Gastroesophageal sphincter (tissue), 4 donors: Measurements from ENCODE around the gene ADCY9. TPM values are rescaled to one million over a fixed set of nuclear protein-coding genes. Genes with fewer than 3 reads are reported as not detected.

Experiments used
- ATAC-seq: fragments of 150-250 bp; one replicate; pipeline ENCODE4 v1.9.1; 2016; ENCODE audit warnings: mild to moderate bottlenecking, moderate library complexity
- H3K27ac ChIP-seq, 4 donors: fragments of 200-600 bp; sonication (generic) in 3 of 4; 1 replicate in 3 of 4; 2 replicates in 1 of 4; pipeline ENCODE4 v1.5.1; 2016 to 2019
- H3K27me3 ChIP-seq: fragments of 200-600 bp; sonication (generic); one replicate; pipeline ENCODE4 v1.5.1; 2019
- H3K36me3 ChIP-seq, 2 donors: fragments of 200-600 bp; sonication (generic); one replicate each; pipeline ENCODE4 v1.5.1; 2019; ENCODE audit warnings: control low read depth in 1 of 2
- H3K4me1 ChIP-seq, 3 donors: fragments of 200-600 bp; sonication (generic); 1 replicate in 2 of 3; 2 replicates in 1 of 3; pipeline ENCODE4 v1.5.1; 2016 to 2019; ENCODE audit warnings: control low read depth in 2 of 3
- H3K4me3 ChIP-seq, 2 donors: fragments of 200-600 bp; sonication (generic); one replicate each; pipeline ENCODE4 v1.5.1; 2019; ENCODE audit warnings: mild to moderate bottlenecking in 1 of 2, moderate library complexity in 1 of 2
- H3K9me3 ChIP-seq, 3 donors: fragments of 200-600 bp; sonication (generic); one replicate each; pipeline ENCODE4 v1.5.1; 2017 to 2019; ENCODE audit warnings: control low read depth in 2 of 3
- EP300 ChIP-seq: sonication (generic); formaldehyde crosslinking; IDR thresholded peaks from one replicate; pipeline ENCODE4 v1.6.1; 2017; ENCODE audit warnings: antibody characterized with exemption, mild to moderate bottlenecking
- POLR2A ChIP-seq, 2 donors: fragments of 450-650 bp; IDR thresholded peaks; one replicate each; pipeline ENCODE4 v1.6.1; 2017; ENCODE audit warnings: antibody characterized with exemption in 2 of 2, mild to moderate bottlenecking in 2 of 2, moderate library complexity in 1 of 2
- POLR2AphosphoS5 ChIP-seq: sonication (generic); formaldehyde crosslinking; IDR thresholded peaks from one replicate; pipeline ENCODE4 v1.6.1; 2017; ENCODE audit warnings: antibody characterized with exemption
- WGBS, 2 donors: methylation state at CpG; one replicate each; pipeline ENCODE4 v1.1.5; 2018; ENCODE audit warnings: low coverage in 1 of 2; 5-methylcytosine and 5-hydroxymethylcytosine counted together
- total RNA-seq, 4 donors: library from RNA; depleted of rRNA; stranded (reverse); fragments of >200 nt; gene quantifications; one replicate each; pipeline ENCODE4 v1.1.0, GENCODE V29; 2016
- TF ChIP-seq, protein P1 (sequence below), 4 experiments: fragments of 200-600 bp in 2 of 4; fragments of 450-650 bp in 2 of 4; sonication (generic) in 1 of 4; IDR thresholded peaks; one replicate each; pipeline ENCODE4 v1.5.1; 2017 to 2019; ENCODE audit warnings: antibody characterized with exemption in 4 of 4, mild to moderate bottlenecking in 2 of 4, moderate library complexity in 2 of 4

ADCY9 gene
- total RNA-seq, 4 donors from 2014 or later, result 33.0 to 83.5 (median 43.4) TPM

DNA sequence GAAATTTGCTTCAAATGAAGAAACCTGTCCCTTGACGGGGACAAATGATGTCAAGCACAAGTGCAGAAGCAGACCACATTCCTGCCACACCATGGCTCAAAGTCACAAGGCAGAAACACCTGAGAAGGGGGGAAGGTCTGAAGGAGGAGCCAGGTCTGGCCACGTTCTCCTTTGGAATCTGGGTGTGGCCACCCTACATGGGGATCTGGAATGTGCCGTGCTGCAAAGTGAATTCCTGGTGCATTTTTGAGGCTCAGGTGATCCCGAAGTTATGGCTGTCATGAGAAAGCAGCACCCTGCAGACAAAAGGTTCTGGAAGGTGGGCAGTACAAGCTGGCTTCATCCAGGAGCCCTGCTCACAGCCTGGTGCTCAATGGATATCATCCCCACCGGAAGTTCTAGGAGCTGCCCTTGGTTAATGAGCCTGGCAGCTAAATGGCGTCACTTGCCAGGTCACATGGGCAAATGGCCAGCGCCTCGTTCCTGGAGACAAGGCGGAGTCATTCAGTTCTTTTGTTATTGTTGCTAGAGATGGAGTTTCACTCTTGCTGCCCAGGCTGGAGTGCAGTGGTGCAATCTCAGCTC, 20.1 kb upstream of the ADCY9 start:
- TF ChIP-seq, protein P1, sequence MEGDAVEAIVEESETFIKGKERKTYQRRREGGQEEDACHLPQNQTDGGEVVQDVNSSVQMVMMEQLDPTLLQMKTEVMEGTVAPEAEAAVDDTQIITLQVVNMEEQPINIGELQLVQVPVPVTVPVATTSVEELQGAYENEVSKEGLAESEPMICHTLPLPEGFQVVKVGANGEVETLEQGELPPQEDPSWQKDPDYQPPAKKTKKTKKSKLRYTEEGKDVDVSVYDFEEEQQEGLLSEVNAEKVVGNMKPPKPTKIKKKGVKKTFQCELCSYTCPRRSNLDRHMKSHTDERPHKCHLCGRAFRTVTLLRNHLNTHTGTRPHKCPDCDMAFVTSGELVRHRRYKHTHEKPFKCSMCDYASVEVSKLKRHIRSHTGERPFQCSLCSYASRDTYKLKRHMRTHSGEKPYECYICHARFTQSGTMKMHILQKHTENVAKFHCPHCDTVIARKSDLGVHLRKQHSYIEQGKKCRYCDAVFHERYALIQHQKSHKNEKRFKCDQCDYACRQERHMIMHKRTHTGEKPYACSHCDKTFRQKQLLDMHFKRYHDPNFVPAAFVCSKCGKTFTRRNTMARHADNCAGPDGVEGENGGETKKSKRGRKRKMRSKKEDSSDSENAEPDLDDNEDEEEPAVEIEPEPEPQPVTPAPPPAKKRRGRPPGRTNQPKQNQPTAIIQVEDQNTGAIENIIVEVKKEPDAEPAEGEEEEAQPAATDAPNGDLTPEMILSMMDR (IDR thresholded peaks at IDR 0.05), result no peak
- TF ChIP-seq EP300 (no peak), POLR2A (IDR thresholded peaks at IDR 0.05) (no peak), POLR2AphosphoS5 (no peak)
- WGBS, 2 donors, result 58% methylated on average over 4 of the region's 9 CpGs; no CpG with 5 or more reads in 1 of the 2 donors
- Histone ChIP-seq H3K36me3 (no peaks in the 10 kb centered on the region), H3K4me1 (no peaks in the 10 kb centered on the region), H3K9me3 (peaks cover 0 to 4% (median 0%) of the 10 kb centered on the region in 3 donors), H3K27me3 (peaks cover 6% of the 10 kb centered on the region), H3K27ac (no peak overlapping the region), H3K4me3 (no peak overlapping the region)
- no peak for ATAC-seq

DNA sequence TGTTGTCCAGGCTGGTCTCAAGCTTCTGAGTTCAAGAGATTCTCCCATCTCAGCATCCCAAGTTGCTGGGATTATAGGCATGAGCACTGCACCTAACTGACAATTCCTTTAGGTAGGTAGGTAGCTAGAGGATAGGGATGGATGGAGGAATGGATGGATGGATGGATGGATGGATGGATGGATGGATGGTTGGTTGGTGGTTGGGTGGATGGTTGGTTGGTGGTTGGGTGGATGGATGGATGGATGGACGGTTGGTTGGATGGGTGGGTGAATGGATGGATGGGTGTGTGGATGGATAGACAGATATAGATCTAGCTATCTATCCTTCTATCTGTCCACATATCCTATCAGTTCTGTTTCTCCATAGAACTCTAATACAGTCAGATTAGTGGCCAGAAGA, 19.3 kb upstream of the ADCY9 start:
- TF ChIP-seq POLR2AphosphoS5 (no peak), EP300 (no peak), POLR2A (IDR thresholded peaks at IDR 0.05) (no peak)
- TF ChIP-seq, protein P1 (IDR thresholded peaks at IDR 0.05), result no peak
- Histone ChIP-seq H3K4me1 (no peaks in the 10 kb centered on the region), H3K4me3 (no peak overlapping the region), H3K9me3 (peaks cover 0 to 4% (median 0%) of the 10 kb centered on the region in 3 donors), H3K27ac (no peak overlapping the region), H3K27me3 (peaks cover 6% of the 10 kb centered on the region), H3K36me3 (no peaks in the 10 kb centered on the region)
- ATAC-seq, result no peak
- 83% methylated on average over 1 of the region's 1 CpG; no CpG with 5 or more reads in 1 of the 2 donors for WGBS, 2 donors

DNA sequence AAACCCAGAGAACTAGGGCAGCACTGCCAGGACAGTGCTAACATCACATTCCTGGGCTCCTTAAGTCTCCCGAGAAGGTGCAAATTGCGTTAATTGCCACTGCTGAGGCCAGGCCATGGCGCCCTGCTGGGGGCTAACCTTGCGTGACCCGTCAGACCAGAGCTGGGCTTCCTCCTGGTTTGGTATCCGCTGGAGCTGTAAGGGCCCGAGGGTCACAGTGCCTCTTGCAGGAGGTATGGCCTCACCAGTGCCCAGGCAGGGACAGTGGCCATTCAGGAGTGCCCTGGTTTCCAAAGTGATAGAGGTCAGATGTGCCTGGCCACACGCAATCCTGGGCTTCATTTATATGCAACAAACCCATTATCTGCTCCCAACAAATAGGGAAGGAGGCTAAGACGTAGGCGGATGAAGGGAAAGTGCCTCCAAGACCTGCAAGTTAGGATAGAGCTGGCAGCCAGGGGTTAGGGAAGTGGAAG, 17.7 kb upstream of the ADCY9 start:
- H3K9me3 ChIP-seq, result peaks cover 0 to 4% (median 0%) of the 10 kb centered on the region in 3 donors
- no peak overlapping the region for H3K4me3 ChIP-seq
- H3K27me3 ChIP-seq, result peaks cover 6% of the 10 kb centered on the region
- whole genome bisulfite sequencing, 2 donors, result 83% methylated on average over 8 of the region's 10 CpGs; no CpG with 5 or more reads in 1 of the 2 donors
- no peak for ATAC-seq
- H3K27ac ChIP-seq, result no peak overlapping the region
- H3K36me3 ChIP-seq, result no peaks in the 10 kb centered on the region
- no peaks in the 10 kb centered on the region for H3K4me1 ChIP-seq
- TF ChIP-seq POLR2A (IDR thresholded peaks at IDR 0.05), result no peak
- TF ChIP-seq POLR2AphosphoS5, result no peak
- no peak for TF ChIP-seq EP300
- TF ChIP-seq, protein P1 (IDR thresholded peaks at IDR 0.05), result no peak

DNA sequence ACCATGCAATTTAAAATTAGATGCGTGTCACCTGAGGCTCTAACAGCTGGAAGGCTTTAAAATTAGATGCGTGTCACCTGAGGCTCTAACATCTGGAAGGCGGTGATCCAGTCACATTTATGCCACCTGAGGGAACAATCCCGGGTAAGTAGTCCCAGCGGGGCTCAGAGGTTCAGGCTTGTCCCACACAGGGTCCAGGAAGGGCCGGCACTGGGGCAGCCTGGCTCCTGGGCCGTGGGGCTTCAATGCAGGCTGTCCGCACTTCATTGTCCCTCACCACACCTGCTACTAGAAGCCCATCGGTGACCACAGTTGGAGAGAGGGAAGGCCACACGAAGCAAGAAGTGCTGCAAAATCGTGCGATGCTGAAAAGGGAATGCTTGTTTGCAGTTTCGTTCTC, 15.4 kb upstream of the ADCY9 start:
- Histone ChIP-seq H3K27me3 (peaks cover 6% of the 10 kb centered on the region), H3K4me3 (no peak overlapping the region), H3K27ac (no peak overlapping the region), H3K9me3 (no peaks in the 10 kb centered on the region), H3K36me3 (no peaks in the 10 kb centered on the region), H3K4me1 (no peaks in the 10 kb centered on the region)
- TF ChIP-seq, protein P1 (IDR thresholded peaks at IDR 0.05), result no peak
- TF ChIP-seq POLR2AphosphoS5 (no peak), EP300 (no peak), POLR2A (IDR thresholded peaks at IDR 0.05) (no peak)
- 67 to 69% methylated on average over 7 to 9 of the region's 13 CpGs for WGBS, 2 donors
- no peak for ATAC-seq
